Stimulated activated CD8-positive, alpha-beta memory T cell treated with anti-CD3 and anti-CD28 coated beads, Interleukin-4, amount 100 ng/mL, for 1 hour (primary cell): Measurements from ENCODE around the gene TP53I11.

Source experiments
- DNase-seq, 2 donors: peaks; one replicate each; pipeline ENCODE4 v3.0.0-alpha.2; 2020; ENCODE audit warnings: low read depth in 2 of 2, low spot score in 1 of 2

The TP53I11 gene

DNA sequence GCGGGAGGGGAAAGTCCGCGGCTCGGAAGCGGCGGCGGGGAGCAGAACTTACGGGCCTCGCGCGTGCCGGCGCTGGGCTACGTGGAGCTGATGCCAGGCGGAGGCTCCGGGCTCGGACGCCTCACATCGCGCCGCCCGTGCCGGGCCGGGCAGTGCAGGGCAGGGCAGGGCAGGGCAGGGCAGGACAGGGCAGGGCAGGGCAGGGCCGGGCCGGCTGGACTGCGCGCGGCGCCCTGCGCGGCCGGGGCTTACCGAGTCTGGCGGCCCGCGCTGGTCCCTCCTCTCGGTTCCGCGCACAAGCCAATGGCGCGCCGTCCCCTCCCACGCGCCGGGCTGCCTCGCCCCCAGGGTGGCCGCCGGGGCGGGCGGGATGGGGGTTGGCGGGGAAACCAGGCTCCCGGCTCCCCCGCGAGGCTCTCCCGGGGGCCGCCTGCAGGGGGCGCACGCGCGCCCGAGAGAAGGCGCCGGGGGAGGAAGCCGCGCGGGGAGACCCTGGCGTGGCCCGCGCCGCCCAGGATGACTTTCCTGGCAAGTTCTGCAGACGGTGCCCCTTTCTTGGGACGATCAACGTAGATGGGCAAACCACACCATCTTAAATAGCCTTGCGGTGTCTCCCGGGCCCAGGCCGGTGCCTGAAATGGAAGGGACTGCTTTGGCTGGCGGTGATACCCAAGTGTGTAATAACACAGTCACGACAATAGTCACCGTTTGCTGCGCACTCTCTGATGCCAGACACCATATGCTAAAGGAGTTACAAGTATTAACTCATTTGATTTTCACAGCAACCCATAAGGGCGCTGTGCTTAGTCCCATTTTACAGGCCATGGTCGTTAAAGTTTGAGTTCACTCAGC is at the start of gene TP53I11:
TSS of gene TP53I11 (minus strand) at position 259 of the 852 bp plus-strand sequence. CDS start 12,548 bp downstream, outside the sequence.
- peak in 1 of 2 donors; percentile 25 for DNase-seq

- DNase-seq: no peak
These were observed 48.4 kb upstream of the TP53I11 start for GRCh38 chr11:44999068-44999467.

DNA sequence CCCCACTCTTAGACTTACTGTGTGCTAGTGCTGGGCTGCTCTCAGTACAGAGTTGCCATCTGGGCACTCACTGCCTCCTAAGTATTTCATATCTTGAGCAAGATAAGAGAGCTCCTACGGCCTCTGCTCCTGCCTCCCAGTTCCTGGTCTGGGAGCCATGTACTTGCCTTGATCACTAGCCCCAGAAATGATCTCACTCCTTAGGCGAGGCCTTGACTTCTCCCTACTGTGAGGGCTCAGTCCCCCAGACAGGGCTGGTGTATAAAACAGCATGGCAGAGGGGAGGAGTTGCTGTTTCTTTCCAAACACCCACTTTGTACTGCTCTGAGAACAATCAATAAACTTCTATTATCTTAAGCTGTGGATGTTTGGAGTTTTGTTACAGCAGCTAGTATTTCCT is 47.4 kb upstream of the TP53I11 start:
- DNase-seq: no peak

- DNase-seq: no peak
These were observed 46.9 kb upstream of the TP53I11 start for GRCh38 chr11:44997566-44997965.

GRCh38 chr11:44994753-44995152 is 44.1 kb upstream of the TP53I11 start:
- DNase-seq: no peak

DNA sequence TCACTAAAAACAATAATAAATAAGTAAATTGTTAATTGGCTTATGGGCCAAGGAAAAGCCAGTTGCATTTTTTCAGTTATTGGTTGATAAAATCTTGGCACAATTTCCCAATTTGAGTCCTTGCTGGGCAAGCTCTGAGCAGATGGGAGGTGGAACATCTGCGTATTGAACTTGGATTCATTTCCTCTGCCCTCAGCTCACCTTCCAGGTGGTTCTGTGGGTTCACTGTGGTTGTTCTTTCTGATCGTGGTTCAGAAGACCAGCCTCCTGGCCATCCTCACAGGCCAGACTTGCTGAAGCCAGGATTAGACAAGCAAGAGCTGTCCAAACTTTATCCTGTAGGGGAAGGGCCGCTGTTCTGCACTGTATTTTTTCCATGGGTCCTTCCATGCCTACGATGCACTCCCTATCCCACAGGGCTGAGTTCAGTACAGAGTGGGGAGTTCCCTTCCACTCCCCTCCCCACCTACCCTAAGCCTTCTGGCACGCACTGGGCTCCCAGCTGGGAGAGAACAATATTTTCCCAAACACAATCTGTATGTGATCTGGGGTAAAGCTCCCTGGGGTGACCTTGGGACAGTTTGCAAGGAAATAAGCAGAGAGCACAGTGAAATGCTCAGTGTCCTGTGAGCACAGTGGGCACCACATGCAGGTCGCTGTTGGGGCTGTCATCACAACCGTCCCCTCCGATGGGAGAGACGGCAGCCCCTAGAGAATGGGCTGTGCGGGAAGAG is 43.5 kb upstream of the TP53I11 start:
- no peak for DNase-seq

DNA sequence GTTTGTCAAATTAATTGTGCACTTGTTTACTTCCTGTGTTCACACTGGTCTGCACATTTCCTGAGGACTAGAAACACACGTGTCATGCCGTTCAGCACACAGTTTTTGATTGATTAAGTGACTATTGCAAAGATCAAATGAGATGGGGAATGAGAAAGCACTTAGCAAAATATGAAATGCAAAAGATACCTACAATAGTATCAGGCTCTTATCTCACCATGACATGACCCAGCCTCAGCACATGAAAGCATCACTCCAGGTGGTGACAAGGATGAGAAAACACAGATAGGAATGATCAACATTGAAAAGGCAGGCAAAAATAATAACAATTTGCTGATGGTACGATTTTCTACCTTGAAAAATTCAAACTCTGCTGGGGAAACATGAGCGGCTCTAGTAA is 42.1 kb upstream of the TP53I11 start:
- DNase-seq: no peak

GRCh38 chr11:44992181-44992582 is 41.5 kb upstream of the TP53I11 start:
- no peak for DNase-seq

DNA sequence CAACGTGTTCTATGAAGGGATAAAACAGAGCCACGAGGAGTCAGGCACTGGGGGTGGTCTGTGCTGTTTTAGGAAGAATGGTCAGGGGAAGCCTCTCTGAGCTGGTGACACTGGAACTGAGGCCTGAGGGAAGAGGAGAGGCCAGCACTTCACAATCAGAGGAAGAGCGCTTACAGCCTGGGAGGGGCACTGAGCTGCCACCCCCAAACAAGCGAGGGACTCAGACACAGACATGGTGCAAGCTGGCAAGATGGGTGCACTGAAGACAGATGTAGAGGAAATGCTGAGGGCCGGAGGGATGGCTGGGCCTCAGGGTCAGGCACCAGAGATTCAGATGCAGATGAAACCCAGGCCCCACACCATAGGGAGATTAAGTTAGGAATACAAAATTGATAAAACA is 40.0 kb upstream of the TP53I11 start:
- no peak for DNase-seq

DNA sequence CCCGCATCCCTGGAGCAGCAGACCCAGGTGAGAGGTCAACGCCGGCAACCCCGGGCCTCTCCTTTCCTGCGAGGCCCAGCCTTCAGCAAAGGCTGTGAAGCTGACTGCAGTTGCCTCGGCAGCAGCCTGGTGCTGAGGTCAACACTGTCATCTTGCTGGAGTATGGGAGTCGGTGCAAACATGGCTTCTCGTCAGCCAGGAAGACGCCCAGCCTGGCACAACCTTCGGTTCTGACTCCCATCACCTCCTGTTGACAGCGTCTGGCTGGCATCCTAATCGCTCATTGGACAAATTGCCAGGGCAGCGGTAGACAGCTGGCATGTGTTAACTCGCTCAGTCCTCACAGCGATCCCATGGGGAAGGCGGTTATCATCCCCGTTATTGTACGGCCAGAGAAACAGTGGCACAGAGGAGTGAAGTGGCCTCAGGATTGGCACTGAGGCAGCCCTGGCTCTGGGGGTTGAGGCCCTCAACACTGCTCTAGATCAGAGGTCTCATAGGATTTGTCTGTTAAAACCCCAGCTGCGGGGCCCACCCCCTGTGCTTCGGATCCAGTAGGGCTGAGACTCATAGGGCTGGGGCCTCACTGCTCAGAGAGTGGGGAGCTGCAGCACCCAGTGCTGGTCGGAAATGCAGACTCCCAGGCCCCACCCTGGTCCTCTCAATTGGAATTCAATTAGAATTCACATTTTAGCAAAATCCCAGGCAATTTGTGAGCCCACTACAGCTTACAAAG is 39.3 kb upstream of the TP53I11 start:
- DNase-seq: no peak

GRCh38 chr11:44988981-44989635 is 38.4 kb upstream of the TP53I11 start:
- DNase-seq: no peak

GRCh38 chr11:44988111-44988510 is 37.4 kb upstream of the TP53I11 start:
- DNase-seq: no peak

DNA sequence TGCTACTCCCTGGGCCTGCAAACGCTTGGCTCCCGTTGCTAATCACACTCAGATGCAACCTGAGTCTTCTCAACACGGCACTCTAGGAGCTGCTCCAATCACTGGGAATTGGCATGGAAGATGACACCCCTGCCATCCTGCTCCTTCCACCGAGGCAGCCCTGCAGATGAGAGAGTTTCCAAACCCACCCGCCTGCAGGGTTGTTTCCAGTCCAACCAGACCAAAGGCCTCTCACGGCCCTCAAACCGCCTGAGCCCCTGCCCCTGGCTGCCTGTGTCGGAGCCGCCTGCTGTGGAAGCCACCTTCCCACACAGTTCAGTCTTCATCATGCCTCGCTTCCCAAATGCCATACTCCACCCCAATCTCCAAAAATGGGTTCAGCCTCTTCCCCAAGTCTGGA is 36.8 kb upstream of the TP53I11 start:
- DNase-seq: no peak

GRCh38 chr11:44986315-44986714 is 35.6 kb upstream of the TP53I11 start:
- no peak for DNase-seq

GRCh38 chr11:44985721-44986120 is 35.0 kb upstream of the TP53I11 start:
- no peak for DNase-seq

DNA sequence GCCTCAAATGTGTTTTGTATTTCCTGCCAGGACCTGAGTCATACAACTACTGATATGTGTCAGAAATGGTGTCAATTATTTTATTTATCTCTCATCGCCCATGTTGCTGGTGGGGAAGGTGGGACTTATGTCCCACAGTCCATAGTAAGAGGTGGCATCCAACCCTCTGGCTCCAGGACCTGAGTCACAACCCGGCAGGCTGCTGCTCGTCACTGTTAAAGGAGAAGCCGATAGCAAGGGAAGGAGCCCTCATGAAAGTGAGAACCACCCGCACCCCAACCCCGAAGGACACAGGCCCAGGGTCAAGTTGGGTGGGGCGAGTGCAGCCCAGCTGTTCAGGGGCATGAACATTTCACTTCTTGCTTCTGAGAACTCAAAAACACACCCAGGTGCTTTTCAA is 33.1 kb upstream of the TP53I11 start:
- no peak for DNase-seq

DNA sequence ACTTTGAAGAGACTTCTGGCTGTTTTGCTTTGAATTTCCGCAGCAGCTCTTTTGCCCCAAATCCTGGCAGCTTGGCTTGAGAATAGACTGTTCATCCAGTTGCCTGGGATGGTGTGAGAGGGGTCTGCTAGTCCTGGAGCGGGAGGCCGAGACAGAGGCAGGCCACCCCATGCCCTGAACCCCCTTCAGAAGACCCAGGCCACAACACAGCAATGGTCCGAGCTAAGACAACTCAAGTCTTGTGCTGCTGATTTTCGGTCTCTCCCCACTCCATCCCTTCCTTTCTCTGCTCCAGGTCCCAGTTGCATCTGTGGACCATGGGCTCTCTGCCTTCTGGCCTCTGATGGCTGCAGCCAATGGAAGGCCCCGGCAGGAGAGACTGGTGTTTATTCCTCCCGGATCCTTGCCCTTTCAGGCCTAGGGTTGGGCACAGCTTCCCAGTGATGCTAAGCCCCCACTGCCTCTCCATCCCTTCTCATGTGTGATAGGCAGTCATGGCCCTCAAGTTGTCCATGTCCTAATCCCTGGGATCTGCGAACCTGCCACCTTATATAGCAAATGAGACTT is 31.9 kb upstream of the TP53I11 start:
- no peak for DNase-seq

DNA sequence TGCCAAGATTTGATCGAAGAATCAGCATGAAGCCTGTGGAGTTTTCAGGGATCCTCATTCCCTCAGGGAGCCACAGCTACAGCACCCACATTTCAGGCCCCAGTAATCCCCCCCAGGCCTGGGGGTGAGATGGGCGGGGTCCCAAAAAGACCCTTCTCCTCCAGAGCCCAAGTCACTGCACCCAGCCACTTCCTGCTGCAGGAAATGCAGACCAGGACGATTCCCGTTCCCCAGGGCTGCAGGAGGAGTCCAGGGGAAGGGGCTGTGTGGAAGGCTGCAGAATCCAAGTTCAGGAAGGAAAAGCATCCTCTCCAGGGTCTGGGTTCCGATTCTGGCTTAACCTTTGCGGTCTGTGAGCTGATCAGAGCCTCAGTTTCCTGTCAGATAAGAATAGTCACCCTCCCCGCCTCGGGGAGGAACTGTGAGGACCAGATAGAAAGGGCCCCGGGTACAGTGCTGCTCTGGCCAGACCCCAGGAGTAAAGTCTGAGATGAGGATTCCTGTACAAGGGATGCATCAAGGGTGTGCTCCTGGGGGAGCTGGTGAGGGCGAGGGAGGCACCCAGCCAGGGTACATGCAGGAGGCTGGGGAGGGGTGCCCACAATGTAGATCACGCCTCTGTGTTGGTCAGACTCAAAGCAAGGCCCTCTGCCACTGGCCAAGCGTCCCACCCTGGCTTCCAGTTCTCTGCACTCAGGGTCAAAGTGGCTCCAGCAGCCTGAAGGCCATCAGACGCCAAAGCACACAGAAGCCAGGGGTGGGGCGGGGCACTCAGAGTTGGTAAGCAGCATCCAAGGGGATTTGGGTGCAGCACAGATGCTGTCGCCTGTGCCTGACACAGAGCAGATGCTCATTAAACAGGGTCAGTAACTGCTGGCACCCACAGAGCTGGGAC is 30.1 kb upstream of the TP53I11 start:
- DNase-seq: no peak

DNA sequence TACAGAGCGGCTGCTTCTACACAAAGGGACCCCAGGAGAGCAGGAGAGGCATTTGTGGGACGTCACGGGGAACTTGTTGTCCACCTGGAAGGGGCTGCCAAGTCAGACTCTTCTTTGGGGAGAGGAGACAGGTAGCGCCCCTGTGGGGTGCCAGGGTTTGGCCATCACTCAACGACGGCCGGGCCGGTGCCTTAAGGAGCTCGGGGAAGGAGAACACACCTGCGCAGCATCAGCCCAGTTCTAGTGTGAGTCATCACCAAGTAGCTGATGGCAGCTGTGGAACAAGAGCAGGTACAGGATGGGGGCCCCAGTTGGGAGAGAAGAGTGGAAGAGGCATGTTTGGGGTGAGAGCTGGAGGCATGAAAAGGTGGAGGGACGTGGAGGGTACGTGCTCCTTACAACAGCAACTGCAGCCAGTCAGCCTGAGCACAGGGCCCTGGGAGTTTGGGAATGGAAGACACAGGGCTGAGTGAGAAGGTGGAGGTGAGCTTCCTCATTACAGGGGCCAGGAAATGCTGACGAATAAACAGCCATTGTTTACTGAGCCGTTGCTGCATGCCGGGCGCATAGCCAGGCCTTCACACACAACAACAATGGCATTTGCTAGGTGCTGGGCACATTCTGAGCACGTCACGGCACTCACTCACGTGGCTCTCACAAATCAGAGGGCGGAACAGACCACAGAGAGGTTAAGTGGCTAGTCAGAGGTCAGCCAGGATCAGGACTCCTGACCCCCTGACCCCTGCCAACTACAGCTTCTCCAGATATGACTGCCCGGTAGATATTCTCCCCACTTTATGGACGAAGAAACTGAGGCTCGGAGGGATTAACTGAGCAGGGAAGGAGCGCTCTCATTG is 29.1 kb upstream of the TP53I11 start:
- DNase-seq: no peak
